ENCODE results near the gene ABLIM1. TPM values are rescaled to one million over a fixed set of nuclear protein-coding genes. Genes with fewer than 3 reads are reported as not detected.

Gene ABLIM1
- total and polyA plus RNA-seq, 10 of the 15 experiments (the other 5 are each of a cell fraction or from before 2014, with no cell fraction given) = 14.2 to 50.5 (median 28.1) TPM

GRCh38 chr10:114502074-114502473 is 156.0 kb downstream of the ABLIM1 start:
- in situ Hi-C loops (cut with MboI) (no loop called here), intact Hi-C loops (cut with micrococcal nuclease; ENCODE audit: unreplicated experiment) (no loop called here)
- ChIA-PET SMC1A (ENCODE audit: uncharacterized antibody, unreplicated experiment) (no interaction called here), POLR2A (no interaction called here), CTCF (no interaction called here), RAD21 (ENCODE audit: unreplicated experiment) (interaction anchor here (0.9 kb wide), 1 partner anchor 25 kb away, joined by 3 read pairs; no protein-coding TSS in a partner anchor)
- Histone ChIP-seq H3K36me3 (ENCODE audit: control insufficient read depth in 2 of 2, insufficient read depth in 2 of 2, low read length in 1 of 2) (no peaks in the 10 kb centered on the region), H3K27ac (ENCODE audit: control insufficient read depth, insufficient read depth) (no peak overlapping the region), H3K79me2 (ENCODE audit: control insufficient read depth, insufficient read depth, low read length) (no peaks in the 10 kb centered on the region; the same call in 1 of the 2 replicates), H4K20me1 (ENCODE audit: control insufficient read depth, insufficient read depth) (no peaks in the 10 kb centered on the region), H3K27me3 (replicated peaks in 1 of 2; ENCODE audit: control insufficient read depth in 2 of 2, insufficient read depth in 2 of 2, low read length in 1 of 2) (no peaks in the 10 kb centered on the region), H3K4me1 (ENCODE audit: control insufficient read depth, insufficient read depth, low read length) (peaks cover 37% of the 10 kb centered on the region), H3K4me3 (no peak overlapping the region), H3K4me2 (ENCODE audit: control insufficient read depth, insufficient read depth) (no peak overlapping the region), H3K9me3 (replicated peaks; ENCODE audit: control insufficient read depth, insufficient read depth, low read length) (no peaks in the 10 kb centered on the region), H2AFZ (ENCODE audit: control insufficient read depth, low read depth, low read length) (no peak overlapping the region), H3K9ac (ENCODE audit: control insufficient read depth, insufficient read depth, low read length) (no peak overlapping the region)
- BruUV-seq (replicated peaks) = no TSS peak
- no peak for ATAC-seq
- WGBS (ENCODE audit: insufficient coverage, insufficient replicate concordance, low lambda C conversion rate, missing lambda C conversion rate) = 100% methylated on average over 1 of the region's 1 CpG
- TF ChIP-seq EZH2 (IDR thresholded peaks at IDR 0.05; ENCODE audit: borderline replicate concordance, control insufficient read depth, low read depth, low read length) (no peak), CBFB (IDR thresholded peaks at IDR 0.05; ENCODE audit: low read depth) (no peak), CTCF (IDR thresholded peaks at IDR 0.05 in 2 of 3, conservative IDR thresholded peaks at IDR 0.05 in 1 of 3; ENCODE audit: control insufficient read depth in 2 of 3, extremely low read depth in 1 of 3, insufficient read depth in 1 of 3, low read depth in 3 of 3, low read length in 3 of 3) (no peak), NFYA (IDR thresholded peaks at IDR 0.05; ENCODE audit: borderline replicate concordance, low read depth, low read length) (no peak), ZNF592 (IDR thresholded peaks at IDR 0.05) (no peak), MYC (IDR thresholded peaks at IDR 0.05; ENCODE audit: insufficient read depth, insufficient read length, insufficient replicate concordance, low read length, severe bottlenecking) (no peak), NR2C1 (IDR thresholded peaks at IDR 0.05) (no peak)
- no peak for FAIRE-seq
- no peak for DNase-seq (ENCODE audit: low read depth, low spot score)
